Type B pancreatic cell (in vitro differentiated cells): ENCODE measurements around the gene SOCS2. TPM values are rescaled to one million over a fixed set of nuclear protein-coding genes. Genes with fewer than 3 reads are reported as not detected.
A peak's percentile ranks its signal among the peaks of the same experiment; 100 is the strongest.

Source experiments
- DNase-seq: peaks from one replicate; pipeline ENCODE4 v3.0.0; 2021; ENCODE audit warnings: mixed read lengths; ENCODE audit not compliant: unreplicated experiment; ENCODE audit errors: extremely low spot score
- H3K27ac Mint-ChIP-seq: 2 replicates; pipeline ENCODE4 v1.8.0; 2021; ENCODE audit warnings: mild to moderate bottlenecking, mixed read lengths
- H3K27me3 Mint-ChIP-seq: 2 replicates; pipeline ENCODE4 v1.8.0; 2021; ENCODE audit warnings: mixed read lengths
- H3K36me3 Mint-ChIP-seq: 2 replicates; pipeline ENCODE4 v1.8.0; 2021; ENCODE audit warnings: mixed read lengths
- H3K4me1 Mint-ChIP-seq: one replicate; pipeline ENCODE4 v1.8.0; 2021; ENCODE audit warnings: mixed read lengths; ENCODE audit not compliant: unreplicated experiment
- H3K4me3 Mint-ChIP-seq: 2 replicates; pipeline ENCODE4 v1.8.0; 2021; ENCODE audit warnings: mild to moderate bottlenecking, mixed read lengths
- H3K9me3 Mint-ChIP-seq: 2 replicates; pipeline ENCODE4 v1.8.0; 2021; ENCODE audit warnings: mixed read lengths
- total RNA-seq: library from RNA; stranded (reverse); gene quantifications from 2 replicates; pipeline ENCODE4 v1.2.1, GENCODE V29; 2021; ENCODE audit warnings: low replicate concordance
- TF ChIP-seq, protein P1 (sequence below): fragments of 200-600 bp; sonication (generic); conservative IDR thresholded peaks from 2 replicates; pipeline ENCODE4 v1.5.0; 2021; ENCODE audit warnings: antibody characterized with exemption, mild to moderate bottlenecking

The SOCS2 gene
- total RNA-seq, 1 donor from 2014 or later = 16.4 TPM

DNA sequence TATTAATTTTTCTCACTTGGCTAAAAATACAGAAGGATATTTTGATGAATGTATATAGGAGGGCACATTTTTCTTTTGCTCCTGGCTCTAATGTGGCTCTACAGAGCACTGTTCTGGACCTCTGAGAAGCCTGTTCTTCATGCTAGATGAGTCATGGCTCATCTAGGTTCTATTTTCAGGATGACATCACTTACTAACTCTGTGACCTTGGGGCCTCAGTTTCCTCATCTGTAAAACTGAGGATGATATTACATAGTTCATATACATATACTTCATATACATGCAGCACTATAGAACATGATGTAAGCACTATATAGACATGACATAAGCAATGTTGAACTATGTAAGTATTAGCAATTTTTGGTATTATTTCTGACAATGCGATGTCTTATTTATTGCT is 35.8 kb downstream of the SOCS2 start:
- Mint-ChIP-seq H3K4me1 (no peaks in the 10 kb centered on the region), H3K27ac (no peak overlapping the region), H3K4me3 (no peak overlapping the region), H3K36me3 (no peaks in the 10 kb centered on the region), H3K9me3 (no peaks in the 10 kb centered on the region), H3K27me3 (peaks cover 17% of the 10 kb centered on the region)
- TF ChIP-seq, protein P1, sequence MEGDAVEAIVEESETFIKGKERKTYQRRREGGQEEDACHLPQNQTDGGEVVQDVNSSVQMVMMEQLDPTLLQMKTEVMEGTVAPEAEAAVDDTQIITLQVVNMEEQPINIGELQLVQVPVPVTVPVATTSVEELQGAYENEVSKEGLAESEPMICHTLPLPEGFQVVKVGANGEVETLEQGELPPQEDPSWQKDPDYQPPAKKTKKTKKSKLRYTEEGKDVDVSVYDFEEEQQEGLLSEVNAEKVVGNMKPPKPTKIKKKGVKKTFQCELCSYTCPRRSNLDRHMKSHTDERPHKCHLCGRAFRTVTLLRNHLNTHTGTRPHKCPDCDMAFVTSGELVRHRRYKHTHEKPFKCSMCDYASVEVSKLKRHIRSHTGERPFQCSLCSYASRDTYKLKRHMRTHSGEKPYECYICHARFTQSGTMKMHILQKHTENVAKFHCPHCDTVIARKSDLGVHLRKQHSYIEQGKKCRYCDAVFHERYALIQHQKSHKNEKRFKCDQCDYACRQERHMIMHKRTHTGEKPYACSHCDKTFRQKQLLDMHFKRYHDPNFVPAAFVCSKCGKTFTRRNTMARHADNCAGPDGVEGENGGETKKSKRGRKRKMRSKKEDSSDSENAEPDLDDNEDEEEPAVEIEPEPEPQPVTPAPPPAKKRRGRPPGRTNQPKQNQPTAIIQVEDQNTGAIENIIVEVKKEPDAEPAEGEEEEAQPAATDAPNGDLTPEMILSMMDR = no peak
- no peak for DNase-seq

DNA sequence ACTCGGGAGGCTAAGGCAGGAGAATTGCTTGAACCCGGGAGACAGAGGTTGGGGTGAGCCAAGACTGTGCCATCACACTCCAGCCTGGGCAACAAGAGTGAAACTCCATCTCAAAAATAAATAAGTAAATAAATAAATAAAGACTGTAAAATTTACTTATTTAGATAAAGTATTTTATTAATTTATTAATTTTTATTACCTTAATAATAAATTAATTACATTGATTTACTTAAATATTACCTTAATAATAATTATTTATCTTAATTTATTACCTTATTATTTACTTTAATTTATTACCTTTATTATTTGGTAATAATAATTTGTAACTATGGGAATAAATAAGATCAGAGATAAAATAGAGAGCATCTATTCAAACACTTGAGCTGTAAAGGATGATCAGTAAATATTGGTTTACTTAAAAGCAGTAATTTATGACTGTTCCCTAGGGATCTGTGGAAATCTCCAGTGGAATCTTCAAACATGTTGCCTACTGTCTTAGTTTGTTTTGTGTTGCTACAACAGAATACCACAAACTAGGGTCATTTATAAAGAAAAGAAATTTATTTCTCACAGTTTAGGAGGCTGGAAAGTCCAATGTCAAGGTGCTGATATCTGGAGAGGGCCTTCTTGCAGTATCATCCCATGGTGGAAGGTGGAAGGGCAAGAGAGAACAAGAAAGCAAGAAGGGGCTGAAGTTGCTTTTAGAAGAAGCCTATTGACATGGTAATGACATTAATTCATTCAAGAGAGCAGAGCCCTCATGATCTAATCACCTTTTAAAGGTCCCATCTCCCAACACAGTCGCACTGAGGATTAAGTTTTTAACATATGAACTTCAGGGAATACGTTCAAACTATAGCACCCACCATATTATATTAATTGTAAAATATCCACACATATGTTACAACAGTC is 37.1 kb downstream of the SOCS2 start:
- Mint-ChIP-seq H3K27ac (no peak overlapping the region), H3K36me3 (no peaks in the 10 kb centered on the region), H3K4me3 (no peak overlapping the region), H3K9me3 (no peaks in the 10 kb centered on the region), H3K4me1 (no peaks in the 10 kb centered on the region), H3K27me3 (peaks cover 19% of the 10 kb centered on the region)
- TF ChIP-seq, protein P1 = no peak
- DNase-seq = no peak

DNA sequence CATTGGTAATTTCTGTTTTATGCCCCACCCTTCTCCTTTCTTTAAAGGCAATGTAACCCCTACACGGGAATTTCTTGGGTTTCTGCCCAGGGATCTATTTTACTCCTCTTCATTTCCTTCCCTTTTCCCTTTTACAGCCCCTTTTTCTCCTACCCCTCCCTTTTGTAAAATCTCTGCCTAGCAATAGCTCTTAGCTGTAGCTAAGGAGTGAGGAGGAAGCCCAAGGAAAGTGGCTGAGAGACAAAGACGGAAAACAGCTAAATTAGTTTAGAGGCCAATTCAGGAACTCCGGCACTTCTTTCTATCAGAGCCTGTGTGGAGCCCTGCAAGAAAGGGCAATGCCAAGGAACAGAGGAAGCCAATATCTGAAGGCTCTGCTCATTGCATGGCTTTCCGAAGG is 40.3 kb downstream of the SOCS2 start:
- H3K27me3 Mint-ChIP-seq = peaks cover 20% of the 10 kb centered on the region
- no peaks in the 10 kb centered on the region for H3K36me3 Mint-ChIP-seq
- no peaks in the 10 kb centered on the region for H3K9me3 Mint-ChIP-seq
- TF ChIP-seq, protein P1 = no peak
- no peak overlapping the region for H3K4me3 Mint-ChIP-seq
- no peak overlapping the region for H3K27ac Mint-ChIP-seq
- H3K4me1 Mint-ChIP-seq = no peaks in the 10 kb centered on the region
- DNase-seq = no peak

DNA sequence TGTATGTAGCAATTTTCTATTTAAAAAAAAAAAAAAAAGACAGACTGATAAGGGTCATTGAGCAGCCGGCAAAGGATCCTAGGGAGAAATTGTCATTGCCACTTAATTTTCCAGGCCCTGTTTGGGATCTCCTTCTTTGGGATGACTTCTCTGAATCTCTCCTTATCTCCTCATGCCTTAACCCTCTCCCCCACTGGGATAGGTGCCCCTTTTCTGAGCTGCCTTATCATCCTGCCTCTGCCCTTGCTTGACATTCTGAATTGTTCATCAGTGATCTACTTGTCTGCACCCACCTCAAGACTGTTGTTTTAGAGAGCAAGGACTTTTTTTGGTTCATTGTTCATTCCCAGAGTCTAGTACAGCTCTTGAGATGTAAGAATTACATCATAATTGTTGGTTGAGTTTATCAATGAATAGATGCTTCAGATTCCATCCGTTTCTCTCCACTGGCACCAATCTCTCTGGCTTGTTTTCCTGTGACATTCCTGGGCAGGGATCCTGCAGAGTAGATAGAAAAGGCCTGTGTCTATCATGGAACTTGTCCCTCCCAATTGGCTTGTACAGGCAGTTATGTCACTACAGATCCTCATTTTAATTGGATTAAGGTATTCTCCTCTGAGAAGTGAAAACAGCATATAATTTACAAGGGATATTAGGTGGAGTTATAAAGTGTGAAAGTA is 42.6 kb downstream of the SOCS2 start:
- Mint-ChIP-seq H3K4me1 (no peaks in the 10 kb centered on the region), H3K27me3 (peaks cover 20% of the 10 kb centered on the region), H3K27ac (no peak overlapping the region), H3K4me3 (no peak overlapping the region), H3K9me3 (no peaks in the 10 kb centered on the region), H3K36me3 (no peaks in the 10 kb centered on the region)
- TF ChIP-seq, protein P1 = no peak
- DNase-seq = no peak

DNA sequence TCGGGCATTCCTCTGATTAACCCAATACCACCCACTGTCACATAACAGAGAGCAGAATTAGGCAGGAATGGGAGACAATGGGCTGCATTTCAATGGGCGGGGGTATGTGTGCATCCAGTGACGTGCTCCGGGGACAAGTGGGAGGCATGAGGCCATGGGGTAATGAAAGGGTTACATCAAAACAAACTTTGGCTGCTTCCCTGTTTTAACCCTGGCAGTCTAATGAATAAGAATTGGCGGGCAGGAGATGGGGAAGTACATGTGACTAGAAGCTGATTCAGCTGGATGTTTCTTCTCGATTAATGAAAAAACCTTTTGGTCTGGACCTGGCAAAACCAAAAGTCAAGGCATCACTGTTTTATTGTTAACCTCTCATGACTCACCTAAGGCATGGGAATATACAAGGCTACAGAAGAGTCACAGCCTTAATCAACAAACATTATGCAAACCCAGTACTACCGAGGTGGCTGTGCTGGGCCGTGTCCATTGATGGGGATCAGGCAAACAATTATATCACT is 44.2 kb downstream of the SOCS2 start:
- Mint-ChIP-seq H3K27ac (no peak overlapping the region), H3K9me3 (no peaks in the 10 kb centered on the region), H3K4me3 (no peak overlapping the region), H3K36me3 (no peaks in the 10 kb centered on the region), H3K27me3 (peaks cover 20% of the 10 kb centered on the region), H3K4me1 (no peaks in the 10 kb centered on the region)
- TF ChIP-seq, protein P1 = no peak
- peak; percentile 29 for DNase-seq
